ENCODE measurements around the gene APOA4.

- no peak for TF ChIP-seq CTCF (IDR thresholded peaks at IDR 0.05)
- TF ChIP-seq POLR2A (IDR thresholded peaks at IDR 0.05) = no peak
Observed at GRCh38 chr11:116813170-116813569, 9.9 kb downstream of the APOA4 start.
